CD4-positive, alpha-beta memory T cell (primary cell): ENCODE measurements around the gene EEPD1. TPM values are rescaled to one million over a fixed set of nuclear protein-coding genes. Genes with fewer than 3 reads are reported as not detected.

Source experiments
- CTCF ChIA-PET: fragments of 350-600 bp; sonication (Branson Sonifier 250); formaldehyde crosslinking; loops from one replicate; lab custom pipeline; 2021; ENCODE audit warnings: inconsistent platforms; ENCODE audit not compliant: partially characterized antibody; lab: Charles Lee
- POLR2A ChIA-PET: fragments of 350-600 bp; sonication (Branson Sonifier 250); formaldehyde crosslinking; loops from one replicate; lab custom pipeline; 2021; ENCODE audit not compliant: partially characterized antibody; lab: Charles Lee
- DNase-seq, 5 donors: peaks; one replicate each; pipeline versions ENCODE4 v3.0.0 to v3.0.0-alpha.2; 2020 to 2022; ENCODE audit warnings: mixed read lengths in 1 of 5
- H3K27ac ChIP-seq: one replicate; pipeline ENCODE4 v1.7.0; 2013; ENCODE audit warnings: low read depth, low read length
- H3K27me3 ChIP-seq: 2 replicates; pipeline ENCODE4 v1.7.0; 2013; ENCODE audit warnings: mild to moderate bottlenecking, low read length, moderate library complexity; ENCODE audit not compliant: insufficient read depth
- H3K36me3 ChIP-seq: 2 replicates; pipeline ENCODE4 v1.7.0; 2013; ENCODE audit warnings: mild to moderate bottlenecking, low read length, moderate library complexity; ENCODE audit not compliant: insufficient read depth
- H3K4me1 ChIP-seq: 2 replicates; pipeline ENCODE4 v1.7.0; 2013; ENCODE audit warnings: mild to moderate bottlenecking, low read length, moderate library complexity; ENCODE audit not compliant: insufficient read depth
- H3K4me3 ChIP-seq, 2 donors: one replicate each; pipeline ENCODE4 v1.7.0; 2013; ENCODE audit warnings: low read length in 2 of 2, mild to moderate bottlenecking in 1 of 2
- H3K9me3 ChIP-seq, 2 donors: one replicate each; pipeline ENCODE4 v1.7.0; 2013; ENCODE audit warnings: low read length in 2 of 2, control low read depth in 1 of 2; ENCODE audit not compliant: control insufficient read depth in 1 of 2
- H3K27ac Mint-ChIP-seq, 7 donors: one replicate each; pipeline ENCODE4 v1.8.0; 2020 to 2021; ENCODE audit warnings: mixed read lengths in 7 of 7, mild to moderate bottlenecking in 6 of 7, inconsistent platforms in 3 of 7, moderate library complexity in 3 of 7
- H3K27me3 Mint-ChIP-seq, 2 donors: one replicate each; pipeline ENCODE4 v1.8.0; 2020 to 2021; ENCODE audit warnings: mixed read lengths in 2 of 2
- H3K36me3 Mint-ChIP-seq, 2 donors: one replicate each; pipeline ENCODE4 v1.8.0; 2020 to 2021; ENCODE audit warnings: mixed read lengths in 2 of 2, inconsistent platforms in 1 of 2, mild to moderate bottlenecking in 1 of 2
- H3K4me1 Mint-ChIP-seq, 4 donors: one replicate each; pipeline ENCODE4 v1.8.0; 2020 to 2021; ENCODE audit warnings: mixed read lengths in 4 of 4, mild to moderate bottlenecking in 1 of 4
- H3K4me3 Mint-ChIP-seq, 8 donors: one replicate each; pipeline ENCODE4 v1.8.0; 2020 to 2021; ENCODE audit warnings: mixed read lengths in 8 of 8, mild to moderate bottlenecking in 7 of 8, moderate library complexity in 6 of 8, inconsistent platforms in 3 of 8
- H3K9me3 Mint-ChIP-seq, 8 donors: one replicate each; pipeline ENCODE4 v1.8.0; 2020 to 2021; ENCODE audit warnings: mixed read lengths in 8 of 8, mild to moderate bottlenecking in 5 of 8, inconsistent platforms in 3 of 8, moderate library complexity in 1 of 8
- intact Hi-C: fragments of 100-400 bp; cut with micrococcal nuclease; formaldehyde crosslinking; loops from one replicate; pipeline ENCODE4 v1.15.1; 2023
- polyA plus RNA-seq, 2 donors: library from polyadenylated mRNA; unstranded; fragments of 300-500 nt; fragmentation: Illumina TruSeq; gene quantifications; one replicate each; pipeline ENCODE4 v1.2.3, GENCODE V29; 2021
- total RNA-seq, 2 experiments: library from RNA; stranded (reverse); gene quantifications; one replicate each; pipeline ENCODE4 v1.2.3, GENCODE V29; 2021

The EEPD1 gene
- total and polyA plus RNA-seq, 4 experiments from 2014 or later = 6.3 to 63.0 (median 25.2) TPM

DNA sequence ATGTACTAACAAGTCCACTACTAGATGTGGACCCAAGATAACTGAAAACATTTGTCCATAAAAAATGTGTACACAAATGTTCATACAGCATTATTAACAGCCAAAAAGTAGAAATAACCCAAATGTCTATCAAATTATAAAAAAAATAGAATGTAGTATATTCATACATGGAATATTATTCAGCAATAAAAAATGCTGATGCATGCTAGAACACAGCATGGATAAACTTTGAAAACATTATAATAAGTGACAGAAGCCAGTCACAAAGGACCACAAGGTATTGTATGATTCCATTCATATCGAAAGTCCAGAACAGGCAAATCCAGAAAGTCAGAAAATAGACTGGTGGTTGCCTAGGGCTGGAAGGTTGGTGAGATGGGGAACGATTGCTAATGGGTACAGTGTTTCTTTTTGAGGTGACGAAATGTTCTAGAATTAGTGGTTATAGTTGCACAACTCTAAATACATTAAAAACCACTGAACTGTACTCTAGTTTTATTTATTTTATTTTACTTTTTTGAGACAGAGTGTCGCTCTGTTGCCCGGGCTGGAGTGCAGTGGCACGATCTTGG lies 193.3 kb downstream of the EEPD1 start:
- H3K4me3 Mint-ChIP-seq = no peak overlapping the region
- intact Hi-C loops = no loop called here
- H3K27ac Mint-ChIP-seq = no peak overlapping the region
- Histone ChIP-seq H3K4me3 (no peak overlapping the region), H3K27ac (no peak overlapping the region), H3K27me3 (no peaks in the 10 kb centered on the region), H3K4me1 (no peaks in the 10 kb centered on the region), H3K9me3 (no peaks in the 10 kb centered on the region), H3K36me3 (no peaks in the 10 kb centered on the region)
- peaks cover 1 to 3% of the 10 kb centered on the region in 2 donors for H3K27me3 Mint-ChIP-seq
- H3K9me3 Mint-ChIP-seq = no peaks in the 10 kb centered on the region
- no peak for DNase-seq
- H3K36me3 Mint-ChIP-seq = no peaks in the 10 kb centered on the region
- ChIA-PET POLR2A (no interaction called here), CTCF (no interaction called here)
- H3K4me1 Mint-ChIP-seq = no peaks in the 10 kb centered on the region

DNA sequence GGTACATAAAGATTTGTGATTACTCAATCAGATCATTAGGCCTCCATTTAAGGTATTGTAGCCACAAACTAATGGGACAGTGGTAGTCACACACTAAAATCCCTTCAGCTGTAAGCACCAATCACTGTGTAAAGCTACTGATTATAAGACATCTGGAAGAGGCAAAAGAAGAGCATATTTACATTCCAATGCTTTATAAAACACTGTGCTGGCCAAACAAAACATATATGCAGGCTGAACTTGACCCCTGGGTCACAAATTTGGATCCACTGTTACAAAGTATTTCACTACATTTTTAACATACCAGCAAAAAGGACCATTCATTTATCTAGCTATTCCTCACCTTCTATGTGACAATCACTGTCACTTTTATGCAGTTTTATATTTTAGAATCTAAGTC lies 195.2 kb downstream of the EEPD1 start:
- H3K27ac Mint-ChIP-seq = no peak overlapping the region
- intact Hi-C loops = no loop called here

DNA sequence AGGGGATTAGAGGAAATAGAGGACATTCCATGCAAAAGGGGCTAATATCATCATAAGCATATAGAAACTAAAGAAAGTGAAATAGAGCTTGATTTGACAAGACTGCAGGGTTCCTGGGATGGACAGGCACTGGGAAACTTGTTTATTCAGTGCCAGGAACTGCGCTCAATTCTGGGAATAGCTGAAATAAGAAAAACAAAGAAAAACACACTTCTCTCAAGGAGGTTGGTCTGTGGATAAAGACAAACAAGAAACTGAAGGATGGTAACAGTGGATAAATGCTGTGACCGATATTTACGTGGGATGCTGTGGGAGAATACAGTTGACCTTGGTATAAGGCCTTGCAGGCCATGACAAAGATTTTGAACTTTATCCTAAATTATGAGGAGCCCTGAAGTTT lies 195.7 kb downstream of the EEPD1 start:
- Mint-ChIP-seq H3K36me3 (no peaks in the 10 kb centered on the region), H3K9me3 (no peaks in the 10 kb centered on the region), H3K4me3 (no peak overlapping the region), H3K27me3 (peaks cover 0 to 3% of the 10 kb centered on the region in 2 donors), H3K27ac (no peak overlapping the region), H3K4me1 (no peaks in the 10 kb centered on the region)
- Histone ChIP-seq H3K27ac (no peak overlapping the region), H3K36me3 (no peaks in the 10 kb centered on the region), H3K27me3 (no peaks in the 10 kb centered on the region), H3K4me1 (no peaks in the 10 kb centered on the region), H3K9me3 (no peaks in the 10 kb centered on the region), H3K4me3 (no peak overlapping the region)
- DNase-seq = no peak
- ChIA-PET POLR2A (no interaction called here), CTCF (interaction anchor here (1.8 kb wide), 1 partner anchor 19 kb away, joined by 5 read pairs; a partner anchor contains a TSS)
- intact Hi-C loops = no loop called here

More for the DNA sequence above, 195.2 kb downstream of the EEPD1 start:
- no peaks in the 10 kb centered on the region for H3K9me3 ChIP-seq
- CTCF ChIA-PET = interaction anchor here (1.8 kb wide), 1 partner anchor 19 kb away, joined by 5 read pairs; a partner anchor contains a TSS
- no peak overlapping the region for H3K4me3 ChIP-seq
- no peaks in the 10 kb centered on the region for H3K36me3 Mint-ChIP-seq
- POLR2A ChIA-PET = no interaction called here
- no peaks in the 10 kb centered on the region for H3K4me1 Mint-ChIP-seq
- no peaks in the 10 kb centered on the region for H3K36me3 ChIP-seq
- peaks cover 0 to 3% of the 10 kb centered on the region in 2 donors for H3K27me3 Mint-ChIP-seq
- H3K27me3 ChIP-seq = no peaks in the 10 kb centered on the region
- no peak overlapping the region for H3K4me3 Mint-ChIP-seq
- no peaks in the 10 kb centered on the region for H3K4me1 ChIP-seq
- H3K9me3 Mint-ChIP-seq = no peaks in the 10 kb centered on the region
- no peak overlapping the region for H3K27ac ChIP-seq
- no peak for DNase-seq

DNA sequence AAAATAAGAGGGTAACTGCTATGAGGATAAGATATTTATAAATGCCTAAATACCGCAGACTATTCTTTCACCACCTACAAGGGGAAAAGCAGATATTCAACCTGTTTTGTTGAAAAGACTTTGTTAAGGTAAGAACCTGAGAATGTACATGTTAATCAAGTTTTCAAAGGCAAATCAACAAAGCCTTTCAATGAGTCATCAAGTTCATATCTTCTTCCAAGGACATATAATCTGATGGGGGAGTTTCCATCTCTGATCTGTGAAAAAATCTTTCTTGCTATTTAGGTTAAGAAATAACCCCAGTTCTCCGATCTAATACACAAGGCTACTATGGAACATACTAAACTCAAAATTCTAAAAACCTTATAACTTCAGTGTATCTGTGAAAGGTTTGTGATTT lies 196.6 kb downstream of the EEPD1 start:
- intact Hi-C loops = no loop called here
- Mint-ChIP-seq H3K27ac (no peak overlapping the region), H3K36me3 (no peaks in the 10 kb centered on the region), H3K9me3 (no peaks in the 10 kb centered on the region), H3K27me3 (peaks cover 0 to 5% of the 10 kb centered on the region in 2 donors), H3K4me1 (no peaks in the 10 kb centered on the region), H3K4me3 (no peak overlapping the region)
- DNase-seq = no peak
- no peak overlapping the region for H3K27ac ChIP-seq
- ChIA-PET POLR2A (no interaction called here), CTCF (no interaction called here)
- no peaks in the 10 kb centered on the region for H3K4me1 ChIP-seq
- no peak overlapping the region for H3K4me3 ChIP-seq
- H3K36me3 ChIP-seq = no peaks in the 10 kb centered on the region
- H3K27me3 ChIP-seq = no peaks in the 10 kb centered on the region
- no peaks in the 10 kb centered on the region for H3K9me3 ChIP-seq

Other genes starting within 250 kb of the EEPD1 start
- gene ANLN, start 236.6 kb downstream of the EEPD1 start, total RNA-seq = under 1 TPM in 1 of 2 experiments, not detected in 1; 0.23 TPM
- gene ANLN, start 236.6 kb downstream of the EEPD1 start, polyA plus RNA-seq = not detected